ENCODE data around the gene WDR70. TPM values are rescaled to one million over a fixed set of nuclear protein-coding genes. Genes with fewer than 3 reads are reported as not detected.

WDR70 gene
- total RNA-seq, 2 donors from 2014 or later = 18.0 to 25.3 TPM

- Histone ChIP-seq H3K4me3 (no peak overlapping the region), H3K4me1 (ENCODE audit: control insufficient read depth in 1 of 2, low read depth in 2 of 2) (no peaks in the 10 kb centered on the region), H3K27ac (no peak overlapping the region), H3K9me3 (no peaks in the 10 kb centered on the region), H3K27me3 (replicated peaks; ENCODE audit: insufficient read depth) (no peaks in the 10 kb centered on the region), H3K36me3 (no peaks in the 10 kb centered on the region)
- TF ChIP-seq CTCF (IDR thresholded peaks at IDR 0.05) = no peak
- ATAC-seq (ENCODE audit: insufficient number of reproducible peaks, low FRiP score, low read depth) = no peak
- no peak for DNase-seq (ENCODE audit: low spot score)
Measured at GRCh38 chr5:37657046-37657445, 277.9 kb downstream of the WDR70 start.

GRCh38 chr5:37658440-37658839, 279.3 kb downstream of the WDR70 start:
- H3K27me3 ChIP-seq (replicated peaks; ENCODE audit: insufficient read depth) = no peaks in the 10 kb centered on the region
- H3K4me1 ChIP-seq (ENCODE audit: control insufficient read depth in 1 of 2, low read depth in 2 of 2) = no peaks in the 10 kb centered on the region
- no peaks in the 10 kb centered on the region for H3K36me3 ChIP-seq
- H3K9me3 ChIP-seq = no peaks in the 10 kb centered on the region
- DNase-seq (ENCODE audit: low spot score) (no peak), ATAC-seq (ENCODE audit: insufficient number of reproducible peaks, low FRiP score, low read depth) (no peak)
- TF ChIP-seq CTCF (IDR thresholded peaks at IDR 0.05) = no peak
- no peak overlapping the region for H3K4me3 ChIP-seq
- H3K27ac ChIP-seq = no peak overlapping the region

DNA sequence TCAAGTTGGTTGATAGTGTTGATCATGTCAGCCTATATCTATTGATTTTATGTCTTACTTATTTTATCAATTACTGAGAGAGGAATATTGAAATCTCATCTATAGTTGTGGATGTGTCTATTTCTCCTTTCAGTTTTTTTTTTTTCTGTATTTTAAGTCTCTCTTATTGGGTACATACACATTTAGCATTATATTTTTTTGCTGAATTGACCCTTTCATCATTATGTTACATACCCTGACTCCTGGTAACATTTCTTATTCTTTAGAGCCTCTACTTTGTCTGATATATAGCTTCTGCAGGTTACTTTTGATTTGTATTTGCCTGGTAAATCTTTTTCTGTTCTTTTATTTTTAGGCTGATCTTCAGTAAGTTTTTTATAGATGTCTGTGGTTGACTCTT, 281.2 kb downstream of the WDR70 start:
- H3K9me3 ChIP-seq = no peaks in the 10 kb centered on the region
- H3K4me3 ChIP-seq = no peak overlapping the region
- DNase-seq (ENCODE audit: low spot score) = no peak
- no peak overlapping the region for H3K27ac ChIP-seq
- no peak for ATAC-seq (ENCODE audit: insufficient number of reproducible peaks, low FRiP score, low read depth)
- H3K4me1 ChIP-seq (ENCODE audit: control insufficient read depth in 1 of 2, low read depth in 2 of 2) = peaks cover 0 to 6% of the 10 kb centered on the region in 2 donors
- TF ChIP-seq CTCF (IDR thresholded peaks at IDR 0.05) = no peak
- no peaks in the 10 kb centered on the region for H3K36me3 ChIP-seq
- H3K27me3 ChIP-seq (replicated peaks; ENCODE audit: insufficient read depth) = no peaks in the 10 kb centered on the region

DNA sequence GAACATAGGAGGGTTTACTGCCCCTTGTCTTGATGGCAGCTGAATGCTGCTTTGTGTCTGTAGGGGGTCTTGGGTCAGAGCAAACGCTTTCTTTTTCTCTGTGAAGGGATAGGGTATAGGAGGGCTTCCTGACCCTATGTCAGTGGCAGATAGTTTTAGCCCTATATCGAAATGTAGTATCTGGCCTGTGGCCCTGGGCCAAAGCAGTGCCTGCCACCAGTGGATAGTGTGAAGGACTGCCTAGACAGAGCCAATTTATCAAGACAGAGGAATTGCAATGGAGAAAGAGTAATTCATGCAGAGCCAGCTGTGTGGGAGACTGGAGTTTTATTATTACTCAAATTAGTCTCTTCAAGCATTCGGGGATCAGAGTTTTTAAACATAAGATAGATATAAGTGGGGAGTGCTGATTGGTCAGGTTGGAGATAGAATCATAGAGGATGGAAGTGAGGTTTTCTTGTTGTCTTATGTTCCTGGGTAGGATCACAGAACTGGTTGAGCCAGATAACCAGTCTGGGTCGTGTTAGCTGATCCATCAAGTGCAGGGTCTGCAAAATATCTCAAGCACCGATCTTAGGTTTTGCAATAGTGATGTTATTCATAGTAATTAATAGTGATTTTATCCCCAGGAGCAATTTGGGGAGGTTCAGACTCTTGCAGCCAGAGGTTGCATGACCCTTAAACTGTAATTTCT, 282.3 kb downstream of the WDR70 start:
- DNase-seq (ENCODE audit: low spot score) (no peak), ATAC-seq (ENCODE audit: insufficient number of reproducible peaks, low FRiP score, low read depth) (no peak)
- Histone ChIP-seq H3K4me3 (no peak overlapping the region), H3K36me3 (no peaks in the 10 kb centered on the region), H3K27ac (no peak overlapping the region), H3K27me3 (replicated peaks; ENCODE audit: insufficient read depth) (no peaks in the 10 kb centered on the region), H3K9me3 (no peaks in the 10 kb centered on the region), H3K4me1 (ENCODE audit: control insufficient read depth in 1 of 2, low read depth in 2 of 2) (peaks cover 0 to 8% of the 10 kb centered on the region in 2 donors)
- TF ChIP-seq CTCF (IDR thresholded peaks at IDR 0.05) = no peak

- H3K9me3 ChIP-seq = no peaks in the 10 kb centered on the region
- DNase-seq (ENCODE audit: low spot score) (no peak), ATAC-seq (ENCODE audit: insufficient number of reproducible peaks, low FRiP score, low read depth) (no peak)
- no peak overlapping the region for H3K27ac ChIP-seq
- no peaks in the 10 kb centered on the region for H3K36me3 ChIP-seq
- peaks cover 0 to 8% of the 10 kb centered on the region in 2 donors for H3K4me1 ChIP-seq (ENCODE audit: control insufficient read depth in 1 of 2, low read depth in 2 of 2)
- H3K4me3 ChIP-seq = no peak overlapping the region
- H3K27me3 ChIP-seq (replicated peaks; ENCODE audit: insufficient read depth) = no peaks in the 10 kb centered on the region
- no peak for TF ChIP-seq CTCF (IDR thresholded peaks at IDR 0.05)
Measured at GRCh38 chr5:37661951-37662350, 282.8 kb downstream of the WDR70 start.

Measured in thoracic aorta (tissue), 2 donors.